Limb (tissue), 2 donors: ENCODE data around the gene SPINK1.
"Not testable (repeated sequence)": the region's sequence is repeated elsewhere in the genome, so short reads cannot be mapped to it uniquely, and the experiment has no call there.

ENCODE experiments used
- DNase-seq, 2 donors: peaks; one replicate each; pipeline ENCODE4 v3.0.0-alpha.2; 2016; ENCODE audit errors: extremely low spot score in 2 of 2

The SPINK1 gene, protein sequence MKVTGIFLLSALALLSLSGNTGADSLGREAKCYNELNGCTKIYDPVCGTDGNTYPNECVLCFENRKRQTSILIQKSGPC

DNA sequence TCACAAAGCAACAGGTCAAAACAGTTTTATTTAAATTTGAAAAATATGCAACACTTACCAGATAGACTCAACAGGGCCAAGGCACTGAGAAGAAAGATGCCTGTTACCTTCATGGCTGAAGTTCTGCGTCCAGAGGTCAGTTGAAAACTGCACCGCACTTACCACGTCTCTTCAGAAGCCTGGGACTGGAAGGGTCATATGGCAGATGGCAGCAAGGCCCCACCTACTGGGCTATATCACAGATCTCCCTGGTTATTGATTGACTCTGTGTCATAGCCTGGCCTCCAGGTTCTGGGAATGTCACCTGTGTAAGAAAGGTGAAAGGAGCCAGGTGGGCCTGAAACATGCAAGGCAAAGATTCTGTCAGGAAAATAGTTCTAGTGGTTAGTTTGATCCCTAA lies at the start of gene SPINK1:
Gene SPINK1, minus strand, starts transcription at position 207 of the 400 bp plus-strand sequence. Its CDS starts 94 bp downstream, at position 113.
- no peak for DNase-seq

GRCh38 chr5:147880487-147880886 lies 49.0 kb upstream of the SPINK1 start:
- no peak for DNase-seq

DNA sequence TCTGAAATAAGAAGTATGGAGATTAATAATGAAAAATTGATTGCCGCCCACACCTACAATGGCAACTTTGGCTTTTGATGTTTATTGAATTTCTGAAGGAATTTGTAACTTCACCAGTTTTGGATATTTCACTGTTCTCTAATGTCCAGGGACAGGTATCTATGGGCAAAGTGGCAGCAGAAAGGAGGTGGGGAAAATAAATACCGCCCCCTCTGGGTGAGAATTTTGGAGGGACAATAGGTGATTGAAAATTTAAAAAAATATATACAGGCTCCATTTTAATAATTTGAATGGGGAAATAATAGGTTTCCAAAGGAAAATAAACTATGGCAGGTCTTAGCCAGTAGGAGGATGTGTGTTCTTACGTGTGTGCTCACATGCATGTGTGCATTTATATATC lies 48.3 kb upstream of the SPINK1 start:
- DNase-seq = no peak

- no peak for DNase-seq
Measured at GRCh38 chr5:147878066-147878759, 46.7 kb upstream of the SPINK1 start, which contains the start of gene SCGB3A2. TSS of gene SCGB3A2 (plus strand) at chr5:147878711. CDS start at chr5:147878804, 93 bp downstream.

GRCh38 chr5:147876626-147877025 lies 45.2 kb upstream of the SPINK1 start:
- no peak for DNase-seq

- no peak for DNase-seq
Measured at GRCh38 chr5:147876141-147876540, 44.7 kb upstream of the SPINK1 start.

- no peak for DNase-seq
Measured at GRCh38 chr5:147874910-147875367, 43.5 kb upstream of the SPINK1 start.

DNA sequence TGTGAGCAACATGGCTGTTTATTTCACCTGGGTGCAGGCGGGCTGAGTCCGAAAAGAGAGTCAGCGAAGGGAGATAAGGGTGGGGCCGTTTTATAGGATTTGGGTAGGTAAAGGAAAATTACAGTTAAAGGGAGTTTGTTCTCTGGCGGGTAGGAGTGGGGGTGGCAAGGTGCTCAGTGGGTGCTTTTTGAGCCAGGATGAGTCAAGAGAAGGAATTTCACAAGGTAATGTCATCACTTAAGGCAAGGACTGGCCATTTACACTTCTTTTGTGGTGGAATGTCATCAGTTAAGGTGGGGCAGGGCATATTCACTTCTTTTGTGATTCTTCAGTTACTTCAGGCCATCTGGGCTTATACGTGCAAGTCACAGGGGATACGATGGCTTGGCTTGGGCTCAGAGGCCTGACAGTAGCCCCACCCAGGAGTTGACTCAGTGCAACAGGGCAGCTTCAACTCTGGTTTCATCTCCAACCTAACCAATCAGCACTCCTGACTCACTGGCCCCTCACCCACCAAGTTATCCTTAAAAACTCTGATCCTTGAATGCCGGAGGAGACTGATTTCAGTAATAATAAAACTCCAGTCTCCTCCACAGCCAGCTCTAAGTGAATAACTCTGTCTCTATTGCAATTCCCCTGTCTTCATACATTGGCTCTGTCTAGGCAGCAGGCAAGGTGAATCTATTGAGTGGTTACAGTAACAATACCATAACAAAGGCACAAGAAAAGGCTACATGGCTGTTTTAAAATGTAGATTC lies 42.8 kb upstream of the SPINK1 start:
- not testable (repeated sequence) for DNase-seq

DNA sequence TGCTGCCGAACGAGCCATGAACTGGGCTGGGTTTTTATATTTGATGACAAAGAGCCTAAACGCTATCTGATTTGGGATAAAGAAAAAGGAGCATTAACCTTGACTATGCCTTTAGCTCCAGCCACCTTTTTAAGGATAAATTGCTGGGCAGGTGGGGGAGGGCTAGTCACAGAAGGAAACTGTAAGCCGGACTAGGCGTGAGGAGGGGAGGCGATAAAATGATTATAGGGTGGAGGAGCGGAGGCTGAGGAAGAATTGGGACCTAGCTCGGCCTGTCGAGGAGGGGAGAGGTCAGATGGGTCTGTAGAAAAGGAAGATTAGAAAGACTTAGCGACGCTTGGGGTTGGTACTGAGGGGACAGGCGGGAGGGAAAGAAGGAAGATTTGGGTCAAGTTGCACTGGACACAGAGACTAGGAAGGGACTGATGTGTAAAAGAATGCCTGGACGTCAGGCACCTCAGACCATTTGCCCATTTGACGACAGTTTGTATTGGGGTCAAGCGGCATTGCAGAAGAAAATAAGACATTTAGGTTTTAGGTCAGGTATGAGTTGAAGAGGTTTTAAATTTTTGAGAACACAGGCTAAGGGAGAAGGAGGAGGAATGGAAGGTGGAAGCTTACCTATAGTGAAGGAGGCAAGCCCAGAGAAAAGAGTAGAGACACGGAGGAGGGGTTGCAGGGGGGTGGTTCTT lies 41.4 kb upstream of the SPINK1 start:
- not testable (repeated sequence) for DNase-seq

GRCh38 chr5:147871980-147872549 lies 40.6 kb upstream of the SPINK1 start:
- not testable (repeated sequence) for DNase-seq

DNA sequence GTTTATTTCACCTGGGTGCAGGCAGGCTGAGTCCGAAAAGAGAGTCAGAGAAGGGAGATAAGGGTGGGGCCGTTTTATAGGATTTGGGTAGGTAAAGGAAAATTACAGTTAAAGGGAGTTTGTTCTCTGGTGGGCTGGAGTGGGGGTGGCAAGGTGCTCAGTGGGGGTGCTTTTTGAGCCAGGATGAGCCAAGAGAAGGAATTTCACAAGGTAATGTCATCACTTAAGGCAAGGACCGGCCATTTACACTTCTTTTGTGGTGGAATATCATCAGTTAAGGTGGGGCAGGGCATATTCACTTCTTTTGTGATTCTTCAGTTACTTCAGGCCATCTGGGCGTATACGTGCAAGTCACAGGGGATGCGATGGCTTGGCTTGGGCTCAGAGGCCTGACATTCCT lies 38.4 kb upstream of the SPINK1 start:
- not testable (repeated sequence) for DNase-seq

- DNase-seq = no peak
Measured at GRCh38 chr5:147869112-147869511, 37.6 kb upstream of the SPINK1 start.

GRCh38 chr5:147863454-147864158 lies 32.1 kb upstream of the SPINK1 start:
- DNase-seq = no peak

- no peak for DNase-seq
Measured at GRCh38 chr5:147860641-147861025, 29.2 kb upstream of the SPINK1 start.

- no peak for DNase-seq
Measured at GRCh38 chr5:147859962-147860640, 28.6 kb upstream of the SPINK1 start.

- no peak for DNase-seq
Measured at GRCh38 chr5:147858565-147858964, 27.1 kb upstream of the SPINK1 start.

DNA sequence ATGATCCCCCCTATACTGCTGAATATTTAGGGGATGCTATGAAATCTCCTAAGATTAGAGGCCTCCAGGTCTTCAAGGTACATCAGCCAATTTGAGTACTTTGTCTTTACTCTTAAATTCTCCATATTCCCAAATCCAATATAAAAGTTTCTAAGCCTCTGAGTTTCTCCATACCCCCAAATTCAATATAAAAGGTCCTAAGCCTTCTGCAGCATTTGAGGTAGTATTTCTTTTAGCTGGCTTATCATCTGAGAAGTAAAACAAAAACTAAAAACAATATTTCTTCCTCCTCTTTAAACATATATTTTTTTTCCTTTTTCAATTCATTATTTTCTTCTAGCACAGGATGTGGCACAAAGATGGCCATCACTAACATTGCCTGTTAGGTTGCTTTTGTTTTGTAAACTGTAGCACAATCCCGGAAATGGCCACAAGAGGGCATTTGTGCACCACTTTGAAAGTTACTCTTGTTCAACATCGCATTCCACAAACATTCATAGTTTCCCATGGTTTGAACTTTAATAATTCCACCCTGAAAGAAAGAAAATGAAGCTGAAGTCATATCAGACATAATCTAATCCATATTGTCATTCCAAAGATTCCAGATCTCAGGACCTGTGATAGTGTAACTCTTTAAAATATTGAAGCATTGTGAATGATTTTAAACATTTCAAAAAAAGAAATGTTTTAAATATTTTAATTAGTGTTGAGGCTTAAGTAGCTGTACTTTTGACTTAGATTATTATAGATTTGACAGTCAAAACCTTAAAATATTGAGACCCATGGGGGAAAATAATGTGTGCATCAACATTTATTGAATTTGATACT lies 26.0 kb upstream of the SPINK1 start:
- peak; percentile 62 to 71 for DNase-seq

GRCh38 chr5:147856801-147857200 lies 25.3 kb upstream of the SPINK1 start:
- DNase-seq = no peak

- no peak for DNase-seq
Measured at GRCh38 chr5:147855774-147856069, 24.3 kb upstream of the SPINK1 start.
